GM19324 (cell line): ENCODE data around the gene ZNF575.
"Not testable (repeated sequence)": the region's sequence is repeated elsewhere in the genome, so short reads cannot be mapped to it uniquely, and the experiment has no call there.

Experiments used
- ATAC-seq: cut with Tn5 transposase; IDR thresholded peaks from one replicate; pipeline ENCODE4 v1.9.1; 2021; ENCODE audit warnings: mild to moderate bottlenecking, moderate library complexity; ENCODE audit not compliant: unreplicated experiment, low FRiP score

The ZNF575 gene

DNA sequence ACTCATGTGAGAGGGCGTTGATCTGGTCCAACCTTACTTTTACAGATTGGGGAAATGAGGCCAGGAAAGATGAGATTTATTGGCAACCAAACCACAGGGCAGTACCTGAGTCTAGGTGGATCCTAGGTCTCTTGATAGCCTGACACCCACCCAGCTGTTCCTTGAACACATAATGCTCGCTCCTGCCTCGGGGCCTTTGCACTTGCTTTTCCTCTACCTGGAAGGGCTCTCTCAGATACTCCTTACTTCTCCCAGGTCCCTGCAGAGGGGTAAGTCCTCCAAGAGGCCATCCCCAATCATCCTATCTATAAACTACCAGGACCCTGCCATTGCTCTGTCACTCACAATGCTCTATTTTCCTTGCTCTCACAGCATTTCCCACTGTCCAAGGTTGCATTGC, 7.4 kb downstream of the ZNF575 start:
- ATAC-seq, result no peak

GRCh38 chr19:43541920-43542650, 9.1 kb downstream of the ZNF575 start:
- ATAC-seq, result no peak

DNA sequence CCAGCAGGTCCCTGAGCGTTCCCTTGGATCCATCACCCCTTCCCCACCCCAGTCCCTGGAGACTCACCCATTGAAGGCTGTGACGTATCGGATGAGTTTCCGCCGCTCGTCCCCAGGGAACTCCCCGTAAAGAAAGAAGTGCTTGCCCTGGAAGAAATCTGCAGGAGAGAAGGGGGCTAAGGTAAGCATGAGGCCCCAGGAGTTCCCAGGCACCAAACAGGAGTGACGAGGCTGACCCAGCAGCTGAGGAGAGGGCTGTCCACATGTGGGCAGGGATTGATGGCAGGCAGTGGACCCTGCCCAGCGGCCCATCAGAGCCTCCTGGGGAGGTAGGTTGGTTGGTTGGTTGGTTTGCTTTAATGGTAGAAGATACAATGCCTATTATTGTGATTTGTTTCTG, 11.1 kb downstream of the ZNF575 start:
- ATAC-seq, result no peak

DNA sequence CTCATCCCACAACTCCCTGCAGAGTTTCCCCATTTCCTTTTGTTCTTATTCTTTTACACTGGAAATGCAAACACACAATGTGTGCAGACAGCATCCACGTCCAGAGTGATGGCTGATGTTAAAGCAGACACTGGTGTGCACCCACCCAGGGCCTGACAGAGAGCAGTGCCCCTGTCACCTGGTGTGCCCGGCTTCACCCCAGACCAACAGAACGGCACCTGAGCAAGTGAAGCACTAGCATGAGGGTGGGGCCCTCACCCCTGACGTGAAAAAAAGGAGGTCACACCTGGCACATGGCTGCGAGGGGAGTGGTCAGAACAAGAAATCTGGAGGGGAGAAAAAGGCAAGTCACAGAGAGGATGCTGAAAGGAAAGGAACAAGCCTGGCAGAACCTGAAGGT, 12.3 kb downstream of the ZNF575 start:
- ATAC-seq, result no peak

GRCh38 chr19:43545981-43546380, 13.0 kb downstream of the ZNF575 start:
- ATAC-seq, result no peak

GRCh38 chr19:43546581-43546980, 13.6 kb downstream of the ZNF575 start:
- ATAC-seq, result no peak

DNA sequence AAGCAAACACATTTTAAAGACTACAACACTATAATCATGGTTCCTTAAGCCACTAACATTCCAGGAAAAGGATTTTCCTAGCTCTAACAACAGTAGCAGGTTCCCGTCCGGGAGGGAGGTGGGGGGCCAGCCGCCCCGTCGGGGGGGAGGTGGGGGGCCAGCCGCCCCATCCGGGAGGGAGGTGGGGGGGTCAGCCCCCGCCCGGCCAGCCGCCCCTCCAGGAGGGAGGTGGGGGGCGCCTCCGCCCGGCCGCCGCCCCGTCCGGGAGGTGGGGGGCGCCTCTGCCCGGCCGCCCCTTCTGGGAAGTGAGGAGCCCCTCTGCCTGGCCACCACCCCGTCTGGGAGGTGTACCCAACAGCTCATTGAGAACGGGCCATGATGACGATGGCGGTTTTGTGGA, 14.9 kb downstream of the ZNF575 start:
- ATAC-seq, result not testable (repeated sequence)

- ATAC-seq, result no peak
These were observed 15.7 kb downstream of the ZNF575 start for GRCh38 chr19:43548706-43549105.

DNA sequence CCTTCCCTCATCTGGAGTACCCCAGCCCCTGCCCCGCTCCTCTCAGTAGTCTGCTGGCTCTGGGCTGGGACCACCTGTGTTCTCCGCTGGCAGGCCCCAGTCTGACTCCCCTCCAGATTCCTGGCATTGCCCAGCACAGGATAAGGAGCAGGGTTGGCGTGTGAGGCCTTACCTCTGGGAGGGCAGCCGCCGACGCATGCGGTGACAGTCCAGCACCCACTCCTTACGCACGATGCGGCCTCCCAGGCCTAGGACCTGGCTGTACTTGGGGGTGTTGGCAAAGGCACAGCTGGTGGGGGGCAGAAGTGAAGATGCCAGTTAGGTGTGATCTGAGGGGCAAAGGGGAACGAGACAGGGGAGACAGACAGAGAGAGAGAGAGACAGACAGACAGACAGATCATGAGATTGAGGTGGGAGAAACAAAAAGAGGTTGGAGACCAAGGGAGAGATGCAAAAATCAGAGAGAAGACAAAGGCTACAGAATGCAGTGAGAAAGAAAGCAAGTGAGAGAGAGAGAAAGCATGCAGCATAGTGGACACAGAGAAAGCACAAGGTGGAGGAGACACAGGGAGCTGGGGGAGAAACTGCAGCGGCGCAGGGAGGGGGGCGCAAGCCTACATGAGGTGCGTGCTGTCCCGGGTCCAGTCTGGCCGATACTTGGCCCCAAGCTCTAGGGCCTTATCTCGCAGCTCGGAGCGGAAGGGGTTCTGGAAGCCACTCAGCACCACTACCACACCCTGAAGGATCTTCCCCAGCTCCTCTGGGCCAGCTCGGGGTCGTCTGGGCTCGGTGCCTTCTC, 18.6 kb downstream of the ZNF575 start:
- ATAC-seq, result no peak

DNA sequence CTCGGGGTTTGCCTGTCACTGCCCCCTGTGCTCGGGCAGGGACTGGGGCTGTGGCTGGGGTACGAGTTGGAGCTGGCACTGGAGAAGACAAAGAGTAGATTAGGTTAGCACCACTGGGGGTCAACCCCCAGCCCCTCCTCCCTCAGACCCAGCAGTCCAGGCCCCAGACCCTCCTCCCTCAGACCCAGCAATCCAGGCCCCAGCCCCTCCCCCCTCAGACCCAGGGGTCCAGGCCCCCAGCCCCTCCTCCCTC, 19.1 kb downstream of the ZNF575 start:
- no peak for ATAC-seq

DNA sequence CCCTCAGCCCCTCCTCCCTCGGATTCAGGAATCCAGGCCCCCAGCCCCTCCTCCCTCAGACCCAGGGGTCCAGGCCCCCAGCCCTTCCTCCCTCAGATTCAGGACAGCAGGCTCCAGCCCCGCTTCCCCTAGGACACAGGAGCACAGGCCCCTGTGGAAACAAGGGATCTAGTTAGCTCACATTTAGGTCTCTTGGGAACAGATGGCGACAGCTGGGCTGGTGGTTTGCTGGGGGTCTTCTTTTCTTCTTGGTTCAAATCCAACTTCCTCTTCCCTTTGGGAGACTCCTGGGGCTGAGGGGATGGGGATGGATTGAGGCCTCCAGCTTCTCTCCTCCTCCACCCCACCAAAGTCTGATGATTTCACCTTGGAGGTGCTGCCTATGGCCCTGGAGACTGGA, 19.6 kb downstream of the ZNF575 start:
- ATAC-seq, result no peak

DNA sequence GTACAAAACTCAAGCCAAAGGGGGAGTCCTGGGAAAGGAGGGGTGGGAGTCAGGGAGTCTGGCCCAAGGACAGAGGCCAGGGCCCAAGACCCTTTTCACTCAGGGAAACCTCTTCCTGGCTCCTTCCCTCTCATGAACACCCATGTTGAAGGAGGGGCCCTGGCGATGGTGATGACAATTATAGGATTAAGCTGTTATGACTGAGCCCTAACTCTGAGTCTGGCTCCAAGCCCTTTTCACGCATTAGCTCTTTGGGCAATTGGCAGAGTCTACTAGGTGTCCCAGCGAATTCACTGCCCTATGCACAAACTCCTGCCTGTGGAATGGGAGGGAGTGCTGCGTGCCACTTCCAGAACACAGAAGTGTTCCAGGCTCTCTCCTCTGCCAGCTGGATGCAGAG, 20.7 kb downstream of the ZNF575 start:
- no peak for ATAC-seq

- no peak for ATAC-seq
These were observed 21.4 kb downstream of the ZNF575 start for GRCh38 chr19:43554317-43554895.

GRCh38 chr19:43555185-43555770, 22.3 kb downstream of the ZNF575 start:
- ATAC-seq, result no peak

- ATAC-seq, result no peak
These were observed 27.7 kb downstream of the ZNF575 start for GRCh38 chr19:43560687-43561086.

DNA sequence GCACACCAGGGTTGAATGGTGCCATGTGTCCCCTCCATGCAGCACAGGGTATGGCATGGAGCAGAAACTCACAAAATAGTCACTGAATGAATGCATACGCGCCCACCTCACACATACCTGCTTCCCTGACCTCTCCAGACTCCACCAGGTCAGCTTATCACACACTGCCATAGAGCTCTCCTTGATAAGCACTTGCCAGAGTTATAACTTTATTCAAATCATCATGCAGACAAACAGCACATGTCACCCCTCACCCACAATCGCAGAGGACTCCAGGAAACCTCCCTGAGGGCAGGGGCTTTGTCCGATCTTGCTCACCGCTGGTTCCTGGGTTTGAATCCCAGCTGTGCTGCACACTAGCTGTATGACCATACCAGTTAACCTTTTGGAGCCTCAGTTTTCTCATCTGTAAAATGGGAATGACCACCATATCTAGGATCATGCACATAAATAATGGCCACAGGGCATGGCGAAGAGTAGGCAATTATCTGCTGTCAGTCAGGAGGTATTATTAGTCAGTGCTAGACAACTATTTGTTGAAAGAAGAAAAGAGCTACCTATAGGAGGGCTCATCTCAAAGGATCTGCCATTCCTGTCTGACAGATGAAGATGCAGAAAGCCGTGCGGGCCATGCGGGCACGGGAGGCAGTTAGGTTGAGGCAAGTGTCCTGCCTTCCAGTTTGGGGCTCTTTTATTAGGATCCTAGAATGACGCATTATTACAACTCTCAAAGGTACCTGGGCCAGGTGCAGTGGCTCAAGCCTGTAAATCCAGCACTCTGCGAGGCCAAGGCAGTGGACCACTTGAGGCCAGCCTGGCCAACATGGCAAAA, 28.4 kb downstream of the ZNF575 start:
- no peak for ATAC-seq

GRCh38 chr19:43562226-43562697, 29.3 kb downstream of the ZNF575 start:
- no peak for ATAC-seq

DNA sequence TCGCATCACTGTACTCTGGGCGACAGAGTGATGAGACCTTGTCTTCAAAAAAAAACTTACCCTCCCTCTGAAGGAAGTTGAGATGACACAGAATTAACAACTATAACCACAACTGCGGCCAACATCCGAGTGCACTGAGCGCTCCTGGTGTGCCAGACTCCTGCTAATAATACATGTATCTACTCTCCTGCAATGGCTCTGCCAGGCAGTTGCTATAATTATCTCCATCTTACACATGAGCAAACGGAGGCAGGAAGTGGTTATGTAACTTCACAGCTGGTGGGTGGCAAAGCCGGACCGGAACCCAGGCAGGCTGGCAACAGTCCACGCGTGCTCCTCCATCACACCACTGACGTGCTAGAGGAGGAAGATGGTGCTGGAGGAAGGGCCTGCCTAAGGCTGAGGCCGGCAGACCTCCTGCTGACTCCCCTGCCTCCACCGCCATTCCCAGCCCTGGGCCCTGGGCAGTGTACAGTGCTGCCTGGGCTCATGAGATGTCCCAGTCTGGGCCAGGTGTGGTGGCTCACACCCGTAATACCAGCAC, 29.8 kb downstream of the ZNF575 start:
- ATAC-seq, result peak; percentile 83

- ATAC-seq, result no peak
These were observed 30.9 kb downstream of the ZNF575 start for GRCh38 chr19:43563816-43564457.

GRCh38 chr19:43564800-43565199, 31.8 kb downstream of the ZNF575 start:
- ATAC-seq, result no peak
